PFSK-1 (cell line): ENCODE data around the gene TRIM17.

Experiments used
- FOXP2 ChIP-seq: optimal IDR thresholded peaks from 2 replicates; pipeline ENCODE3; 2011; ENCODE audit warnings: borderline replicate concordance, control low read depth, inconsistent platforms; ENCODE audit not compliant: insufficient read depth; ENCODE audit errors: extremely low read length, extremely low read depth
- POLR2AphosphoS5 ChIP-seq: IDR thresholded peaks from 2 replicates; pipeline ENCODE4 v1.6.1; 2012; ENCODE audit warnings: low read depth, mild to moderate bottlenecking, control low read depth, low read length, moderate library complexity
- SIN3A ChIP-seq: IDR thresholded peaks from 2 replicates; pipeline ENCODE4 v1.6.1; 2012; ENCODE audit warnings: mild to moderate bottlenecking, low read length, moderate library complexity, borderline replicate concordance; ENCODE audit not compliant: insufficient read depth
- TAF1 ChIP-seq: IDR thresholded peaks from 2 replicates; pipeline ENCODE4 v1.6.1; 2012; ENCODE audit warnings: low read length, control low read depth, borderline replicate concordance; ENCODE audit not compliant: insufficient read depth
- TF ChIP-seq, protein P1 (sequence below), 2 experiments: IDR thresholded peaks; 2 replicates each; pipeline versions ENCODE4 v1.6.1 to v1.8.0; 2011 to 2012; ENCODE audit warnings: low read depth in 2 of 2, low read length in 2 of 2, control low read depth in 1 of 2, inconsistent platforms in 1 of 2, mild to moderate bottlenecking in 1 of 2, moderate library complexity in 1 of 2; ENCODE audit not compliant: insufficient read depth in 1 of 2

DNA sequence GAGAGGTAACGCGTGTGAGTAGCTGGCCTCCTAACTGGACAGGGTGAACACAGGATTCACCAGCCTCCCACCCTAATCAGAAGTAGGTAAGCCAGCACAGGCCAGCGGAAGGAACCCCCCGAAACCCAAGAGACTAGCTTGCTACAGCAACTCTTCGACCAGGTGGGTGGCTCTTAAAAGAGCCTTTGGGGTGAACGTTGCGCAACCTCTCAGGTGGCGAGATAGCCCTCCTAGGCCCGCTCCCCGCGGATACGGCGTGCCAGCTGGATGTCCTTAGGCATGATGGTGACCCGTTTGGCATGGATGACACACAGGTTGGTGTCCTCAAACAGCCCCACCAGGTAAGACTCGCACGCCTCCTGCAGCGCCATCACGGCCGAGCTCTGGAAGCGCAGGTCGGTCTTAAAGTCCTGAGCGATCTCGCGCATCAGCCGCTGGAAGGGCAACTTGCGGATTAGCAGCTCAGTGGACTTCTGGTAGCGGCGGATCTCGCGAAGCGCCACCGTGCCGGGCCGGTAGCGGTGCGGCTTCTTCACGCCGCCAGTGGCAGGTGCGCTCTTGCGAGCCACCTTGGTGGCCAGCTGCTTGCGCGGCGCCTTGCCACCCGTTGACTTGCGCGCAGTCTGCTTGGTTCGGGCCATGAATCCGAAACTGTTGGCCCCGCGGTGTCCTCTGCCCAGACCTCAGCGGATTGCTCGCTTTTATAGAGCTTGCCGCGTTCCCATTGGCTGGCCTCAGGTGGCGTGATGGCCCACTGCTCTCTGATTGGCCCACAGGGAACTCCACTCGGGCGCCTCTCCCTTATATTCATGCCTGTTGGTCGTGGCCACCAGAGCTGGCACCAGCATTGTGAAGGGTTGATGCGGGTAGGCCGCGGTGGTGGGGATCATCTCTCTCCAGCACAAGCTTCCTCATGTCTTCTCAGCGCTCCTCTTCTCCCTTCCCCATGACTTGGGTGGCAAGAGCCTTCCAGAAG lies 8.3 kb upstream of the TRIM17 start:
- TF ChIP-seq, protein P1, sequence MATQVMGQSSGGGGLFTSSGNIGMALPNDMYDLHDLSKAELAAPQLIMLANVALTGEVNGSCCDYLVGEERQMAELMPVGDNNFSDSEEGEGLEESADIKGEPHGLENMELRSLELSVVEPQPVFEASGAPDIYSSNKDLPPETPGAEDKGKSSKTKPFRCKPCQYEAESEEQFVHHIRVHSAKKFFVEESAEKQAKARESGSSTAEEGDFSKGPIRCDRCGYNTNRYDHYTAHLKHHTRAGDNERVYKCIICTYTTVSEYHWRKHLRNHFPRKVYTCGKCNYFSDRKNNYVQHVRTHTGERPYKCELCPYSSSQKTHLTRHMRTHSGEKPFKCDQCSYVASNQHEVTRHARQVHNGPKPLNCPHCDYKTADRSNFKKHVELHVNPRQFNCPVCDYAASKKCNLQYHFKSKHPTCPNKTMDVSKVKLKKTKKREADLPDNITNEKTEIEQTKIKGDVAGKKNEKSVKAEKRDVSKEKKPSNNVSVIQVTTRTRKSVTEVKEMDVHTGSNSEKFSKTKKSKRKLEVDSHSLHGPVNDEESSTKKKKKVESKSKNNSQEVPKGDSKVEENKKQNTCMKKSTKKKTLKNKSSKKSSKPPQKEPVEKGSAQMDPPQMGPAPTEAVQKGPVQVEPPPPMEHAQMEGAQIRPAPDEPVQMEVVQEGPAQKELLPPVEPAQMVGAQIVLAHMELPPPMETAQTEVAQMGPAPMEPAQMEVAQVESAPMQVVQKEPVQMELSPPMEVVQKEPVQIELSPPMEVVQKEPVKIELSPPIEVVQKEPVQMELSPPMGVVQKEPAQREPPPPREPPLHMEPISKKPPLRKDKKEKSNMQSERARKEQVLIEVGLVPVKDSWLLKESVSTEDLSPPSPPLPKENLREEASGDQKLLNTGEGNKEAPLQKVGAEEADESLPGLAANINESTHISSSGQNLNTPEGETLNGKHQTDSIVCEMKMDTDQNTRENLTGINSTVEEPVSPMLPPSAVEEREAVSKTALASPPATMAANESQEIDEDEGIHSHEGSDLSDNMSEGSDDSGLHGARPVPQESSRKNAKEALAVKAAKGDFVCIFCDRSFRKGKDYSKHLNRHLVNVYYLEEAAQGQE (IDR thresholded peaks at IDR 0.05; ENCODE audit: insufficient read depth in 1 of 2, low read depth in 2 of 2, low read length in 2 of 2), result no peak
- no peak for TF ChIP-seq TAF1
- TF ChIP-seq SIN3A, result no peak
- TF ChIP-seq POLR2AphosphoS5, result no peak
- no peak for TF ChIP-seq FOXP2
